AG09319 (cell line): ENCODE results near the gene PYGM.
"Not testable (repeated sequence)": the region's sequence is repeated elsewhere in the genome, so short reads cannot be mapped to it uniquely, and the experiment has no call there.

Source experiments
- DNase-seq: peaks from one replicate; pipeline ENCODE4 v3.0.0-alpha.2; 2010; ENCODE audit warnings: low read depth; ENCODE audit errors: extremely low read depth
- TF ChIP-seq, protein P1 (sequence below): IDR thresholded peaks from 2 replicates; pipeline ENCODE4 v1.5.1; 2011; ENCODE audit warnings: low read depth, mild to moderate bottlenecking, inconsistent platforms, low read length, moderate library complexity

Gene PYGM

GRCh38 chr11:64711138-64711955 lies 48.4 kb downstream of the PYGM start:
- TF ChIP-seq, protein P1, sequence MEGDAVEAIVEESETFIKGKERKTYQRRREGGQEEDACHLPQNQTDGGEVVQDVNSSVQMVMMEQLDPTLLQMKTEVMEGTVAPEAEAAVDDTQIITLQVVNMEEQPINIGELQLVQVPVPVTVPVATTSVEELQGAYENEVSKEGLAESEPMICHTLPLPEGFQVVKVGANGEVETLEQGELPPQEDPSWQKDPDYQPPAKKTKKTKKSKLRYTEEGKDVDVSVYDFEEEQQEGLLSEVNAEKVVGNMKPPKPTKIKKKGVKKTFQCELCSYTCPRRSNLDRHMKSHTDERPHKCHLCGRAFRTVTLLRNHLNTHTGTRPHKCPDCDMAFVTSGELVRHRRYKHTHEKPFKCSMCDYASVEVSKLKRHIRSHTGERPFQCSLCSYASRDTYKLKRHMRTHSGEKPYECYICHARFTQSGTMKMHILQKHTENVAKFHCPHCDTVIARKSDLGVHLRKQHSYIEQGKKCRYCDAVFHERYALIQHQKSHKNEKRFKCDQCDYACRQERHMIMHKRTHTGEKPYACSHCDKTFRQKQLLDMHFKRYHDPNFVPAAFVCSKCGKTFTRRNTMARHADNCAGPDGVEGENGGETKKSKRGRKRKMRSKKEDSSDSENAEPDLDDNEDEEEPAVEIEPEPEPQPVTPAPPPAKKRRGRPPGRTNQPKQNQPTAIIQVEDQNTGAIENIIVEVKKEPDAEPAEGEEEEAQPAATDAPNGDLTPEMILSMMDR, result no peak
- no peak for DNase-seq

DNA sequence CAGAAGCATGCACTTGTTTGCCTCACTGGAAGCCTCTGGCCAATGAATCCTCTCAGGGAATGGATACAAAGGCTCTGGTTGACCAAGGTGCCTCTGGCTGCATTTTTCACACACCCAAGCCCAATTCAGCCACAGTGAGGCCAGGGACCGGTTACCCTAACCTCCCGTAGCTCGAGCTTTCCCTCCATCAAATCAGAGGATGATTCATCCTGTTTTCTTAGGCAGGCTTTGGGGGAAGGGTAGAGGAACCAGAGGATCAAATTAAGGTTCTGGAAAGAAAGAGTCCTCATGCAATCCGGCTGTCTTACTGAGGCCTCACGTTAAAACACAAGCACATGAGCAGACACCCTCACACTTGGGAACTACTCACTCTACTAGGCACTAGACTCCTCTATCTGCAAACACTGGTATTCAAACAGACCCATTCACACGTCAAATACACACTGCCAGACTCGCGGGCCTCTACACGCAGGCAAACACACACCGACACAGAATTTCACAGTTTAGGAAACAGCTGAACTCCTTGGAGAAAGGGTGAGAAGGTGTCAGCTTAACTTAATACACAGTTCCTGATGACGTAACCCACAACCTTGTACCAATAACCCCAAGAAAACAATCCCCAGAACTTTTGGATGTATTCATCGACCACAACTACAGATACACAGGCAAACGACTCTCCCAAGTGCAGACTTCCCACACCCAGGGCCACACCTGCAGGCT lies 49.2 kb downstream of the PYGM start:
- TF ChIP-seq, protein P1, result no peak
- DNase-seq, result no peak

DNA sequence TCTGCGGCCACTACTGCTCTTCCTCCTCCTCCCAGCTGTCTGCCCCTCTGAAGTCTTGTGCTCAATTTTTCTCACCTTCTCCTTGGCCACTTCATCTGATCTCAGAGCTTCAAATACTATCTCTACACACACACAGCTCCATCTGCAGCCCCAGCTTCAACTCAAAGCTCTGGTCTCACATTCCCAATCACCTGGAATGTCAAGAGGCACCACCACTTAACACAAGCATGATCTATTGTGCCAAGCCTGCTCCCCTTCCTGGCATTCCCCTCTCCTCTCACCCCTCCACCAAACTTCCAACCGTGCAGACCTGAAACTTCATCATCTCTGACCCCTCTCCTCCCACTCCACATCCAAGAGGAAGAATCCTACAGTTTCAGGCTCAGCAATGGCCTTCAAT lies 54.3 kb downstream of the PYGM start:
- TF ChIP-seq, protein P1, result no peak
- no peak for DNase-seq

- TF ChIP-seq, protein P1, result no peak
- DNase-seq, result no peak
These were observed 56.7 kb downstream of the PYGM start for GRCh38 chr11:64703048-64703447.

GRCh38 chr11:64701956-64702355 lies 57.8 kb downstream of the PYGM start:
- DNase-seq, result not testable (repeated sequence)

DNA sequence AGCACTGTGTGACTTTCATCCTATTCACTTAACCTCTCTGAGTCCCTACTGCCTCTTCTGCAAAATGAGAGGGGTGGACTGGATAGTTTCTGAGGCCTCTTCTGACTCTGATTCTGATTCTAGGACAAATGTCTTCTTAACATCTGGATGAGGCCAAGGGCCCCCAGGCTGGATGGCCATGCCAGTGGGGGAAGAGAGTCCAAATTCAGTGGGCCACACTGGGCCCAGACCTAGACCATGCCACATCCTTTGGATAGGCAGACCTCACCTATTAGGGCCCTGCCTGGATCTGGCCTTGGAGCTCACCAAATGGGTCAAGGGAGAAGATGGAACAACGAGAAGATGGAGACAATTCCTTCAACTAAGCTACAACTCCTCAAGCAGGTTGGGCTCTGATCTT lies 61.3 kb downstream of the PYGM start:
- DNase-seq, result no peak
- TF ChIP-seq, protein P1, result no peak

DNA sequence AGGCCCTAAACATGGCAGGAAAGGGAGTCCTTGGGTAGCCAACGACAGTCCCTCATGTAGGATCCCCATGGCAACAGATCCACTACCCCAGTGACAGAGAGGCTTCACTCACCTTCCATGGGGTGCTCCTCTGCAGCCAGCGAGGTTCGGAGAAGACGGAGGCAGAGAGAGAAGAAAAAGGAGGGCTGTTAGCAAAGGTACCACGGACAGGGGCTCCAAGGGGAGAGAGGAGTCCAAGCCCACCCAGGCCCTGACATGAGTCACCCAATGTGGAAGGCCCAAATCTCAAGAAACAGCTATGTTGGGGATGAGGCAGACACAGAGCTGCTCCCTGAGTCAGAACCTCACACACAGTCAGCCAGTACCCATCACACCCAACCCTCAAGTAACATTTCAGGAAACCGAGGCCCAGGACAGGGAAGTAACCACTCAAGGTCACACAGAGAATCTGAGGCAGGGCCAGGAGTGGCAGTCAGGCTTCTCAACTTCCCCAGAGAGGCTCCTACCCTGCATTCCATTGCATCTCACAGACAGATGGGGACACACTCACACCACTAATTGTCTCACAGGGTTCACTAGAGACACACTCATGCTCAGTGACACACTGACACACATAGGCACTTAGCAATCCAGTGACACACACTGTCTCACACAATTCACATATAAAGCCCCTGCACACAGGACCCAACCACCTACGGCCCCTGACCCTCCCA lies 62.0 kb downstream of the PYGM start:
- DNase-seq, result no peak
- TF ChIP-seq, protein P1, result no peak
